SU-DHL-6 (cell line): ENCODE measurements around the gene VSIG4.

Experiments
- EZH2phosphoT487 ChIP-seq: fragments of 200-600 bp; sonication (generic), shearing (Covaris generic); conservative IDR thresholded peaks from 2 replicates; pipeline ENCODE4 v1.6.1; 2018; ENCODE audit warnings: mild to moderate bottlenecking, antibody characterized with exemption, low read length, moderate library complexity, mixed read lengths
- TF ChIP-seq, protein P1 (sequence below): fragments of 200-600 bp; sonication (generic); IDR thresholded peaks from one replicate; pipeline ENCODE4 v1.5.1; 2017; ENCODE audit warnings: antibody characterized with exemption, mild to moderate bottlenecking, low read length, moderate library complexity; ENCODE audit not compliant: insufficient read depth, poor library complexity, severe bottlenecking

GRCh38 chrX:65987811-65988210 lies 52.1 kb downstream of the VSIG4 start:
- TF ChIP-seq EZH2phosphoT487: no peak
- TF ChIP-seq, protein P1, sequence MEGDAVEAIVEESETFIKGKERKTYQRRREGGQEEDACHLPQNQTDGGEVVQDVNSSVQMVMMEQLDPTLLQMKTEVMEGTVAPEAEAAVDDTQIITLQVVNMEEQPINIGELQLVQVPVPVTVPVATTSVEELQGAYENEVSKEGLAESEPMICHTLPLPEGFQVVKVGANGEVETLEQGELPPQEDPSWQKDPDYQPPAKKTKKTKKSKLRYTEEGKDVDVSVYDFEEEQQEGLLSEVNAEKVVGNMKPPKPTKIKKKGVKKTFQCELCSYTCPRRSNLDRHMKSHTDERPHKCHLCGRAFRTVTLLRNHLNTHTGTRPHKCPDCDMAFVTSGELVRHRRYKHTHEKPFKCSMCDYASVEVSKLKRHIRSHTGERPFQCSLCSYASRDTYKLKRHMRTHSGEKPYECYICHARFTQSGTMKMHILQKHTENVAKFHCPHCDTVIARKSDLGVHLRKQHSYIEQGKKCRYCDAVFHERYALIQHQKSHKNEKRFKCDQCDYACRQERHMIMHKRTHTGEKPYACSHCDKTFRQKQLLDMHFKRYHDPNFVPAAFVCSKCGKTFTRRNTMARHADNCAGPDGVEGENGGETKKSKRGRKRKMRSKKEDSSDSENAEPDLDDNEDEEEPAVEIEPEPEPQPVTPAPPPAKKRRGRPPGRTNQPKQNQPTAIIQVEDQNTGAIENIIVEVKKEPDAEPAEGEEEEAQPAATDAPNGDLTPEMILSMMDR: no peak
